ENCODE results near the gene ZNF726.
"Not testable (repeated sequence)": the region's sequence is repeated elsewhere in the genome, so short reads cannot be mapped to it uniquely, and the experiment has no call there.

ZNF726 gene

GRCh38 chr19:23946569-23946968 lies 31.9 kb downstream of the ZNF726 start:
- DNase-seq, result no peak

- DNase-seq, result no peak
Measured at GRCh38 chr19:23949611-23950010, 34.9 kb downstream of the ZNF726 start.

- DNase-seq, result no peak
Measured at GRCh38 chr19:23956051-23956450, 41.4 kb downstream of the ZNF726 start.

GRCh38 chr19:23957660-23958281 lies 43.1 kb downstream of the ZNF726 start:
- no peak for DNase-seq

- not testable (repeated sequence) for DNase-seq
Measured at GRCh38 chr19:23963396-23963795, 48.7 kb downstream of the ZNF726 start.

- not testable (repeated sequence) for DNase-seq
Measured at GRCh38 chr19:23963881-23964280, 49.2 kb downstream of the ZNF726 start.

GRCh38 chr19:23964334-23964733 lies 49.6 kb downstream of the ZNF726 start:
- not testable (repeated sequence) for DNase-seq

- no peak for DNase-seq
Measured at GRCh38 chr19:23969630-23970029, 54.9 kb downstream of the ZNF726 start.

- no peak for DNase-seq
Measured at GRCh38 chr19:23971598-23971997, 56.9 kb downstream of the ZNF726 start.

- no peak for DNase-seq
Measured at GRCh38 chr19:23972161-23972560, 57.5 kb downstream of the ZNF726 start.

GRCh38 chr19:23974941-23975340 lies 60.3 kb downstream of the ZNF726 start:
- no peak for DNase-seq

- DNase-seq, result not testable (repeated sequence)
Measured at GRCh38 chr19:23976631-23977030, 61.9 kb downstream of the ZNF726 start.

- DNase-seq, result not testable (repeated sequence)
Measured at GRCh38 chr19:23977256-23977655, 62.6 kb downstream of the ZNF726 start.

GRCh38 chr19:23978068-23978467 lies 63.4 kb downstream of the ZNF726 start:
- DNase-seq, result no peak

- DNase-seq, result no peak
Measured at GRCh38 chr19:23980805-23981204, 66.1 kb downstream of the ZNF726 start.

- no peak for DNase-seq
Measured at GRCh38 chr19:23981863-23982262, 67.2 kb downstream of the ZNF726 start.

GRCh38 chr19:23983406-23983805 lies 68.7 kb downstream of the ZNF726 start:
- no peak for DNase-seq

Measured in activated T-cell treated with anti-CD3 and anti-CD28 coated beads for 4 hours (primary cell).